Measurements from ENCODE around the gene FAM167B.

DNA sequence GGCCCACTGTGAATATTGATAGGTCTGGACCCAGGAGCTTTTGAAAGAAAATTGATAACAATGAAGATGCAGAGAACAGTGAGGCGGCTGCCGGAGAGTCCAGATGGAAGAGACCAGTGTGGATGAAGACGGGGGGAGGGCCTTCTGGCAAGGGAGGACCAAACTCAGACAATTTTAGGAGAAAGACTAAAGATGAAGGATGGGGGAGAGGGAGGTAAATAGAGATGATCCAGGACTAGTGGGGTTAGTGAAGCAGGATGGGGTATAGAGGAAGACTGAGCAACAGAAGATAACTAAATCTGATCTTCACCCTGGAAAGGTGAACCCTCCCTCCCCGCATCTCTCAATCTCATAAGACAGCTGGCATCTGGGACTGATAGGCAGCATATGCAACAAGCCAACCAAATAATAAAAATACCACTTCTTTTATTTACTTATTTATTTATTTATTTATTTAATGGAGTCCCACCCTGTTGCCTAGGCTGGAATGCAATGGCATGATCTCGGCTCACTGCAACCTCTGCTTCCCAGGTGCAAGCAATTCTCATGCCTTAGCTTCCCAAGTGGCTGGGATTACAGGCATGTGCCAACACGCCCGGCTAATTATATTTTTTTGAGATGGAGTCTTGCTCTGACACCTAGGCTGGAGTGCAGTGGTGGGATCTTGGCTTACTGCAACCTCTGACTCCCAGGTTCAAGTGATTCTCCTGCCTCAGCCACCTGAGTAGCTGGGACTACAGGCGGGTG, 14.3 kb upstream of the FAM167B start:
- TF ChIP-seq, protein P1, sequence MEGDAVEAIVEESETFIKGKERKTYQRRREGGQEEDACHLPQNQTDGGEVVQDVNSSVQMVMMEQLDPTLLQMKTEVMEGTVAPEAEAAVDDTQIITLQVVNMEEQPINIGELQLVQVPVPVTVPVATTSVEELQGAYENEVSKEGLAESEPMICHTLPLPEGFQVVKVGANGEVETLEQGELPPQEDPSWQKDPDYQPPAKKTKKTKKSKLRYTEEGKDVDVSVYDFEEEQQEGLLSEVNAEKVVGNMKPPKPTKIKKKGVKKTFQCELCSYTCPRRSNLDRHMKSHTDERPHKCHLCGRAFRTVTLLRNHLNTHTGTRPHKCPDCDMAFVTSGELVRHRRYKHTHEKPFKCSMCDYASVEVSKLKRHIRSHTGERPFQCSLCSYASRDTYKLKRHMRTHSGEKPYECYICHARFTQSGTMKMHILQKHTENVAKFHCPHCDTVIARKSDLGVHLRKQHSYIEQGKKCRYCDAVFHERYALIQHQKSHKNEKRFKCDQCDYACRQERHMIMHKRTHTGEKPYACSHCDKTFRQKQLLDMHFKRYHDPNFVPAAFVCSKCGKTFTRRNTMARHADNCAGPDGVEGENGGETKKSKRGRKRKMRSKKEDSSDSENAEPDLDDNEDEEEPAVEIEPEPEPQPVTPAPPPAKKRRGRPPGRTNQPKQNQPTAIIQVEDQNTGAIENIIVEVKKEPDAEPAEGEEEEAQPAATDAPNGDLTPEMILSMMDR (conservative IDR thresholded peaks at IDR 0.05) = no peak
- TF ChIP-seq ZFX (IDR thresholded peaks at IDR 0.05) = no peak
